Loucy (cell line): ENCODE results near the gene LTBP4.

ENCODE experiments used
- H2AFZ ChIP-seq: fragments of 200-600 bp; sonication (generic); 2 replicates; pipeline ENCODE4 v1.6.0; 2016; ENCODE audit warnings: antibody characterized with exemption, mild to moderate bottlenecking, low read length, moderate library complexity
- H3F3A ChIP-seq: fragments of 200-600 bp; 2 replicates; pipeline ENCODE4 v1.6.0; 2016; ENCODE audit warnings: antibody characterized with exemption, low read depth, mild to moderate bottlenecking
- H3K27me3 ChIP-seq: fragments of 200-600 bp; sonication (generic); 2 replicates; pipeline ENCODE4 v1.6.1; 2014; ENCODE audit warnings: low read length, mild to moderate bottlenecking; ENCODE audit not compliant: insufficient read depth, poor library complexity, severe bottlenecking
- H3K36me3 ChIP-seq: fragments of 200-600 bp; sonication (generic); 2 replicates; pipeline ENCODE4 v1.6.1; 2016; ENCODE audit warnings: low read length; ENCODE audit not compliant: insufficient read depth
- H3K4me1 ChIP-seq: fragments of 200-600 bp; sonication (generic); 2 replicates; pipeline ENCODE4 v1.5.1; 2014; ENCODE audit warnings: low read length, mild to moderate bottlenecking; ENCODE audit not compliant: insufficient read depth, poor library complexity, severe bottlenecking
- H3K4me2 ChIP-seq: fragments of 200-600 bp; sonication (generic); 2 replicates; pipeline ENCODE4 v1.6.0; 2014; ENCODE audit warnings: antibody characterized with exemption, low read length, low read depth, mild to moderate bottlenecking; ENCODE audit not compliant: poor library complexity, severe bottlenecking
- H3K4me3 ChIP-seq: fragments of 200-600 bp; sonication (generic); 2 replicates; pipeline ENCODE4 v1.5.1; 2014; ENCODE audit warnings: low read length, mild to moderate bottlenecking, mixed read lengths; ENCODE audit not compliant: poor library complexity, severe bottlenecking
- H3K79me2 ChIP-seq: fragments of 200-600 bp; sonication (generic); 2 replicates; pipeline ENCODE4 v1.6.1; 2014; ENCODE audit warnings: low read length; ENCODE audit not compliant: insufficient read depth
- H3K9ac ChIP-seq: fragments of 200-600 bp; sonication (generic); 2 replicates; pipeline ENCODE4 v1.6.0; 2014; ENCODE audit warnings: mild to moderate bottlenecking, low read depth, low read length, moderate library complexity; ENCODE audit not compliant: poor library complexity, severe bottlenecking
- H3K9me2 ChIP-seq: fragments of 200-600 bp; sonication (generic); replicated peaks from 2 replicates; pipeline ENCODE4 v1.6.1; 2016; ENCODE audit warnings: low read depth, low read length, mixed read lengths
- H3K9me3 ChIP-seq: fragments of 200-600 bp; sonication (generic); 2 replicates; pipeline ENCODE4 v1.6.1; 2014; ENCODE audit warnings: mild to moderate bottlenecking, antibody characterized with exemption, low read length, low read depth; ENCODE audit not compliant: insufficient read depth
- H4K20me1 ChIP-seq: fragments of 200-600 bp; sonication (generic); 2 replicates; pipeline ENCODE4 v1.6.0; 2014; ENCODE audit warnings: antibody characterized with exemption, low read length, mild to moderate bottlenecking; ENCODE audit not compliant: insufficient read depth, poor library complexity, severe bottlenecking
- EZH2phosphoT487 ChIP-seq: fragments of 200-600 bp; IDR thresholded peaks from 2 replicates; pipeline ENCODE4 v1.6.1; 2018; ENCODE audit warnings: antibody characterized with exemption, mild to moderate bottlenecking, moderate library complexity, borderline replicate concordance
- TF ChIP-seq, protein P1 (sequence below): fragments of 200-600 bp; sonication (generic); conservative IDR thresholded peaks from 2 replicates; pipeline ENCODE4 v1.5.1; 2014; ENCODE audit warnings: mild to moderate bottlenecking, antibody characterized with exemption, low read length

LTBP4 gene

DNA sequence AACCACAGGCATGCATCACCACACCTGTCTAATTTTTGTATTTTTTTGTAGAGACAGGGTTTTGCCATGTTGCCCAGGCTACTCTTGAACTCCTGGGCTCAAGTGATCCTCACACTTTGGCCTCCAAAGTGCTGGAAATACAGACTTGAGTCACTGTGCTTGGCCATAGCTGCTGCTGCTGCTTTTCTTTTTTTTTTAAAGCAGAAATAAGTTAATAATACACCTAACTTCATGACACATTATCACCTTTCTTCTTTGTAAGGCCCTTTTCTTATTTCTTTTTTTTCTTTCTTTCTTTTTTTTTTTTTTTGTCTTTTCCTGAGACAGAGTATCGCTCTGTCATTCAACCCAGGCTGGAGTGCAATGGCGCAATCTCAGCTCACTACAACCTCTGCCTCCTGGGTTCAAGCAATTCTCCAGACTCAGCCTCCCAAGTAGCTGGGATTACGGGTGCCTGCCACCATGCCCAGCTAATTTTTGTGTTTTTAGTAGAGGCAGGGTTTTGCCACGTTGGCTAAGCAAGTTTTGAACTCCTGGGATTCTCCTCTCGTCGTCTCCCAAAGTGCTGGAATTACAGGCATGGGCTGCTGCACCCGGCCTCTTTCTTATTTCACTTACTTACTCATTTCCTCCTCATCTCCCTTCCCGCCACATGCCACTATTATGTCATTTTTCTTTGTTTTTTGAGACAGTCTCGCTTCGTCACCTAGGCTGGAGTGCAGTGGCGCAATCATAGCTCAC is 15.8 kb upstream of the LTBP4 start:
- no peaks in the 10 kb centered on the region for H3F3A ChIP-seq
- H3K27me3 ChIP-seq, result no peaks in the 10 kb centered on the region
- H3K36me3 ChIP-seq, result peaks cover 5% of the 10 kb centered on the region; the same call in 1 of the 2 replicates
- TF ChIP-seq EZH2phosphoT487, result no peak
- TF ChIP-seq, protein P1, sequence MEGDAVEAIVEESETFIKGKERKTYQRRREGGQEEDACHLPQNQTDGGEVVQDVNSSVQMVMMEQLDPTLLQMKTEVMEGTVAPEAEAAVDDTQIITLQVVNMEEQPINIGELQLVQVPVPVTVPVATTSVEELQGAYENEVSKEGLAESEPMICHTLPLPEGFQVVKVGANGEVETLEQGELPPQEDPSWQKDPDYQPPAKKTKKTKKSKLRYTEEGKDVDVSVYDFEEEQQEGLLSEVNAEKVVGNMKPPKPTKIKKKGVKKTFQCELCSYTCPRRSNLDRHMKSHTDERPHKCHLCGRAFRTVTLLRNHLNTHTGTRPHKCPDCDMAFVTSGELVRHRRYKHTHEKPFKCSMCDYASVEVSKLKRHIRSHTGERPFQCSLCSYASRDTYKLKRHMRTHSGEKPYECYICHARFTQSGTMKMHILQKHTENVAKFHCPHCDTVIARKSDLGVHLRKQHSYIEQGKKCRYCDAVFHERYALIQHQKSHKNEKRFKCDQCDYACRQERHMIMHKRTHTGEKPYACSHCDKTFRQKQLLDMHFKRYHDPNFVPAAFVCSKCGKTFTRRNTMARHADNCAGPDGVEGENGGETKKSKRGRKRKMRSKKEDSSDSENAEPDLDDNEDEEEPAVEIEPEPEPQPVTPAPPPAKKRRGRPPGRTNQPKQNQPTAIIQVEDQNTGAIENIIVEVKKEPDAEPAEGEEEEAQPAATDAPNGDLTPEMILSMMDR, result no peak
- H3K9me2 ChIP-seq, result no peaks in the 10 kb centered on the region
- H3K79me2 ChIP-seq, result no peaks in the 10 kb centered on the region
- H3K9me3 ChIP-seq, result no peaks in the 10 kb centered on the region
- no peak overlapping the region for H3K4me2 ChIP-seq
- no peak overlapping the region for H2AFZ ChIP-seq
- H3K4me3 ChIP-seq, result no peak overlapping the region
- H4K20me1 ChIP-seq, result no peaks in the 10 kb centered on the region
- no peak overlapping the region for H3K9ac ChIP-seq
- no peaks in the 10 kb centered on the region for H3K4me1 ChIP-seq

DNA sequence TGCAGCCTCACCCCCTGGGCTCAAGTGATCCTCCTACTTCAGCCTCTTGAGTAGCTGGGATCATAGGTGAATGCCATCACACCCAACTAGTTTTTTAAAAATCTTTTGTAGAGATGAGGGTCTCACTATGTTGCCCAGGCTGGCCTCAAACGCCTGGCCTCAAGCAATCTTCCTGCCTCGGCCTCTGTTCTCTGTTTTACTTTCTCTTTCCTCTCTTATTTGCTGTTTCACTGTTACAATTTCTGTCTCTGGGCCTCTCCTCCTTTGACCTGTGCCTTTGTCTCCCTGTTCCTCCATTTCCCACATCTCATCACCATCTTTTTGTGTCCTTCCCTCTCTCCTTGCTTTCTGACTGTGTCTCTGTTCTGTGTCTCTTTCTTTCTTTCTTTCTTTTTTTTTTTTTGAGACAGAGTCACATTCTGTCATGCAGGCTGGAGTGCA is 15.2 kb upstream of the LTBP4 start:
- no peaks in the 10 kb centered on the region for H3K9me2 ChIP-seq
- H3K79me2 ChIP-seq, result no peaks in the 10 kb centered on the region
- H3K9ac ChIP-seq, result no peak overlapping the region
- TF ChIP-seq EZH2phosphoT487, result no peak
- H3K4me1 ChIP-seq, result no peaks in the 10 kb centered on the region
- no peaks in the 10 kb centered on the region for H4K20me1 ChIP-seq
- H3K4me3 ChIP-seq, result no peak overlapping the region
- H3K9me3 ChIP-seq, result no peaks in the 10 kb centered on the region
- no peak overlapping the region for H3K4me2 ChIP-seq
- peaks cover 1% of the 10 kb centered on the region; the same call in 1 of the 2 replicates for H3K36me3 ChIP-seq
- no peaks in the 10 kb centered on the region for H3F3A ChIP-seq
- no peaks in the 10 kb centered on the region for H3K27me3 ChIP-seq
- H2AFZ ChIP-seq, result no peak overlapping the region

DNA sequence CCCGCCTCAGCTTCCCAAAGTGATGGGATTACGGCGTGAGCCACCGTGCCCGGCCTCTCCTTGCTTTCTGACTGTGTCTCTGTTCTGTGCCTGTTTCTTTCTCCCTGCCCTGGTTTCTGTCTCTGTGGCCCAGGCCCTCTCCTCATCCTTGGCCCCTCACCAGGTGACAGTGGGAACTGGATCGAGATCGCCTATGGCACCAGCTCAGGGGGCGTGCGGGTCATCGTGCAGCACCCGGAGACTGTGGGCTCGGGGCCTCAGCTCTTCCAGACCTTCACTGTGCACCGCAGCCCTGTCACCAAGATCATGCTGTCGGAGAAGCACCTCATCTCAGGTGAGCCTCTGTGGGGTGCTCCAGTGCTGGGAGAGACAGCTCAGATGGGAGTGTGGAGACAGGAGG is 14.6 kb upstream of the LTBP4 start:
- no peaks in the 10 kb centered on the region for H3K36me3 ChIP-seq

More for the DNA sequence above, 14.6 kb upstream of the LTBP4 start:
- Histone ChIP-seq H2AFZ (no peak overlapping the region), H3K4me1 (no peaks in the 10 kb centered on the region), H3K9me3 (no peaks in the 10 kb centered on the region), H3K27me3 (no peaks in the 10 kb centered on the region), H3K4me2 (no peak overlapping the region), H3K4me3 (no peak overlapping the region), H3K9me2 (no peaks in the 10 kb centered on the region), H3K79me2 (no peaks in the 10 kb centered on the region), H3K9ac (no peak overlapping the region), H4K20me1 (no peaks in the 10 kb centered on the region), H3F3A (no peaks in the 10 kb centered on the region)
- TF ChIP-seq, protein P1, result no peak
- TF ChIP-seq EZH2phosphoT487, result no peak
